ENCODE measurements around the gene CPLX1.

Gene CPLX1

DNA sequence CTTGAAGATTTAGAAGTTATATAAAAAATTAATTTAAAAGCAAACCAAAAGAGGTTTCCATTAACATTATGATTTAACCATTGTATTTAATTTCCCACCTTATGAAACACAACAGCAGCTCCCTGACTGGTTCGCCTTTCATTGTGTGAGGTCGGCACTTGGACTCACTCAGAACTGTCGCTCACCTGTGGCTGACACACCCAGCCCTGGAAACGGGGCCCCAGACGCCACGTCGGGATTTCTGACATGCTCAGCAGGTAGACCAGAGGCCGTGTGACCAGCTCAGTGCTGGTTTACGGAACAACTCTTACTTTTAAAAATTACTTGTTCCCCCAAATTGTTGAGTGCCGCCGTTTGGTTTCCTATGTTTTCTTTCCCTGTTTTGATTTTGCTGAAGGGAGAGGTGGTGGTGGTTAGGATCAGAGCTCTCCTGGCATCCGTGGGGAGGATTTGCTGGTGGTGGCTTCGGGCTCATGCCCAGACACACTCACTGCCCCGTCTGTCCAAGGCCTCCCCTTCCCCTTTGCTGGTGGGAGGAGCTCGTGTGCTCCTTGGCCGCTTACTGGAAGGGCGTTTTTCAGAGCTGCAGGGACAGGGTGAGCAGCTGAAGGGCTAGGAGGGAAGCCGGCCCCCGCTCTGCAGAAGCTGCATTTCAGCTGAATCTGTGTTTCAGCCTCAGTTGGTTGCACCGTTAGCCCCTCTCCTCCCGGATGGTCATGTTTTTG, 59.2 kb downstream of the CPLX1 start:
- no peak overlapping the region for H4K91ac ChIP-seq (ENCODE audit: low read depth, low read length, poor library complexity)
- peaks cover 21 to 48% of the 10 kb centered on the region in 2 donors for H3K9me3 ChIP-seq (replicated peaks in 1 of 2; ENCODE audit: control insufficient read depth in 2 of 2, insufficient read depth in 1 of 2, low read depth in 1 of 2, low read length in 2 of 2)
- H3K27me3 ChIP-seq (ENCODE audit: control insufficient read depth in 3 of 3, insufficient read depth in 3 of 3, low read depth in 1 of 3, low read length in 3 of 3) = no peaks in the 10 kb centered on the region
- peaks cover 67 to 100% of the 10 kb centered on the region in 2 donors for H3K36me3 ChIP-seq (replicated peaks in 1 of 2; ENCODE audit: control insufficient read depth in 2 of 2, insufficient read depth in 2 of 2, low read length in 2 of 2)
- peak overlapping the region; percentile 96 for H3K23ac ChIP-seq (ENCODE audit: low read depth, low read length, poor library complexity)
- no peak overlapping the region for H3K18ac ChIP-seq (ENCODE audit: low read length)
- no peak overlapping the region for H3K4me2 ChIP-seq (ENCODE audit: insufficient read depth, low read length, poor library complexity, severe bottlenecking)
- H2BK12ac ChIP-seq (ENCODE audit: low read length) = no peak overlapping the region
- H3K27ac ChIP-seq (replicated peaks; ENCODE audit: low read length) = no peak overlapping the region
- no peak overlapping the region for H4K8ac ChIP-seq (ENCODE audit: low read depth, low read length)
- H3K79me1 ChIP-seq (ENCODE audit: low read depth, low read length) = peaks cover 4% of the 10 kb centered on the region
- H2AK5ac ChIP-seq (ENCODE audit: low read depth, low read length) = no peak overlapping the region
- H3K4me1 ChIP-seq (ENCODE audit: control insufficient read depth in 2 of 2, insufficient read depth in 1 of 2, low read depth in 1 of 2, low read length in 2 of 2) = peaks cover 0 to 2% of the 10 kb centered on the region in 2 donors
- H3K4ac ChIP-seq (ENCODE audit: low read length) = no peak overlapping the region
- H3K14ac ChIP-seq (ENCODE audit: low read length) = no peak overlapping the region
- no peak overlapping the region for H2BK15ac ChIP-seq (ENCODE audit: low read length)
- DNase-seq (ENCODE audit: low spot score) = no peak
- H2BK5ac ChIP-seq (ENCODE audit: low read length) = no peak overlapping the region
- H2AFZ ChIP-seq (ENCODE audit: low read length) = no peak overlapping the region
- no CpG with 5 or more reads among the region's 21 CpGs for WGBS, 2 donors (ENCODE audit: extremely low coverage in 2 of 2, insufficient read length in 2 of 2, insufficient replicate concordance in 1 of 2)
- no peak overlapping the region for H2BK120ac ChIP-seq (ENCODE audit: low read depth, low read length)
- H3K4me3 ChIP-seq (ENCODE audit: low read length in 2 of 2) = no peak overlapping the region
- no peak overlapping the region for H3K9ac ChIP-seq (ENCODE audit: low read depth, low read length, poor library complexity)

- H3K4me1 ChIP-seq (ENCODE audit: control insufficient read depth in 2 of 2, insufficient read depth in 1 of 2, low read depth in 1 of 2, low read length in 2 of 2) = peaks cover 0 to 2% of the 10 kb centered on the region in 2 donors
- no peaks in the 10 kb centered on the region for H3K27me3 ChIP-seq (ENCODE audit: control insufficient read depth in 3 of 3, insufficient read depth in 3 of 3, low read depth in 1 of 3, low read length in 3 of 3)
- no peak overlapping the region for H3K4me2 ChIP-seq (ENCODE audit: insufficient read depth, low read length, poor library complexity, severe bottlenecking)
- H3K4me3 ChIP-seq (ENCODE audit: low read length in 2 of 2) = no peak overlapping the region
- H4K8ac ChIP-seq (ENCODE audit: low read depth, low read length) = no peak overlapping the region
- H3K9ac ChIP-seq (ENCODE audit: low read depth, low read length, poor library complexity) = no peak overlapping the region
- no peak overlapping the region for H2BK120ac ChIP-seq (ENCODE audit: low read depth, low read length)
- no peak overlapping the region for H3K23ac ChIP-seq (ENCODE audit: low read depth, low read length, poor library complexity)
- no peak overlapping the region for H2BK15ac ChIP-seq (ENCODE audit: low read length)
- H2AFZ ChIP-seq (ENCODE audit: low read length) = no peak overlapping the region
- H3K36me3 ChIP-seq (replicated peaks in 1 of 2; ENCODE audit: control insufficient read depth in 2 of 2, insufficient read depth in 2 of 2, low read length in 2 of 2) = peaks cover 67 to 100% of the 10 kb centered on the region in 2 donors
- H3K9me3 ChIP-seq (replicated peaks in 1 of 2; ENCODE audit: control insufficient read depth in 2 of 2, insufficient read depth in 1 of 2, low read depth in 1 of 2, low read length in 2 of 2) = peaks cover 21 to 50% of the 10 kb centered on the region in 2 donors
- no peak overlapping the region for H2BK12ac ChIP-seq (ENCODE audit: low read length)
- H3K79me1 ChIP-seq (ENCODE audit: low read depth, low read length) = peaks cover 3% of the 10 kb centered on the region
- no CpG with 5 or more reads among the region's 7 CpGs for WGBS, 2 donors (ENCODE audit: extremely low coverage in 2 of 2, insufficient read length in 2 of 2, insufficient replicate concordance in 1 of 2)
- no peak for DNase-seq (ENCODE audit: low spot score)
- no peak overlapping the region for H2AK5ac ChIP-seq (ENCODE audit: low read depth, low read length)
- no peak overlapping the region for H4K91ac ChIP-seq (ENCODE audit: low read depth, low read length, poor library complexity)
- no peak overlapping the region for H3K27ac ChIP-seq (replicated peaks; ENCODE audit: low read length)
- no peak overlapping the region for H2BK5ac ChIP-seq (ENCODE audit: low read length)
- H3K18ac ChIP-seq (ENCODE audit: low read length) = no peak overlapping the region
- no peak overlapping the region for H3K4ac ChIP-seq (ENCODE audit: low read length)
- H3K14ac ChIP-seq (ENCODE audit: low read length) = no peak overlapping the region
Observed at GRCh38 chr4:766152-766515, 59.8 kb downstream of the CPLX1 start.

- no peak overlapping the region for H2BK5ac ChIP-seq (ENCODE audit: low read length)
- peaks cover 3% of the 10 kb centered on the region for H3K79me1 ChIP-seq (ENCODE audit: low read depth, low read length)
- no peak overlapping the region for H4K8ac ChIP-seq (ENCODE audit: low read depth, low read length)
- H3K18ac ChIP-seq (ENCODE audit: low read length) = no peak overlapping the region
- H3K23ac ChIP-seq (ENCODE audit: low read depth, low read length, poor library complexity) = peak overlapping the region; percentile 75
- H3K27me3 ChIP-seq (ENCODE audit: control insufficient read depth in 3 of 3, insufficient read depth in 3 of 3, low read depth in 1 of 3, low read length in 3 of 3) = no peaks in the 10 kb centered on the region
- WGBS, 2 donors (ENCODE audit: extremely low coverage in 2 of 2, insufficient read length in 2 of 2, insufficient replicate concordance in 1 of 2) = no CpG with 5 or more reads among the region's 16 CpGs
- H3K4me2 ChIP-seq (ENCODE audit: insufficient read depth, low read length, poor library complexity, severe bottlenecking) = no peak overlapping the region
- peaks cover 29 to 58% of the 10 kb centered on the region in 2 donors for H3K9me3 ChIP-seq (replicated peaks in 1 of 2; ENCODE audit: control insufficient read depth in 2 of 2, insufficient read depth in 1 of 2, low read depth in 1 of 2, low read length in 2 of 2)
- H2BK15ac ChIP-seq (ENCODE audit: low read length) = no peak overlapping the region
- H3K36me3 ChIP-seq (replicated peaks in 1 of 2; ENCODE audit: control insufficient read depth in 2 of 2, insufficient read depth in 2 of 2, low read length in 2 of 2) = peaks cover 71 to 98% of the 10 kb centered on the region in 2 donors
- H3K4ac ChIP-seq (ENCODE audit: low read length) = no peak overlapping the region
- H2BK12ac ChIP-seq (ENCODE audit: low read length) = no peak overlapping the region
- H2AK5ac ChIP-seq (ENCODE audit: low read depth, low read length) = no peak overlapping the region
- no peak overlapping the region for H4K91ac ChIP-seq (ENCODE audit: low read depth, low read length, poor library complexity)
- H2BK120ac ChIP-seq (ENCODE audit: low read depth, low read length) = peak overlapping the region; percentile 4
- no peak overlapping the region for H3K4me3 ChIP-seq (ENCODE audit: low read length in 2 of 2)
- no peak overlapping the region for H3K27ac ChIP-seq (replicated peaks; ENCODE audit: low read length)
- no peak overlapping the region for H3K9ac ChIP-seq (ENCODE audit: low read depth, low read length, poor library complexity)
- no peak overlapping the region for H3K14ac ChIP-seq (ENCODE audit: low read length)
- peaks cover 0 to 1% of the 10 kb centered on the region in 2 donors for H3K4me1 ChIP-seq (ENCODE audit: control insufficient read depth in 2 of 2, insufficient read depth in 1 of 2, low read depth in 1 of 2, low read length in 2 of 2)
- no peak for DNase-seq (ENCODE audit: low spot score)
- H2AFZ ChIP-seq (ENCODE audit: low read length) = no peak overlapping the region
Observed at GRCh38 chr4:764405-765169, 61.3 kb downstream of the CPLX1 start.

- H3K4me3 ChIP-seq (ENCODE audit: low read length in 2 of 2) = no peak overlapping the region
- DNase-seq (ENCODE audit: low spot score) = no peak
- peak overlapping the region; percentile 81 for H3K23ac ChIP-seq (ENCODE audit: low read depth, low read length, poor library complexity)
- H3K14ac ChIP-seq (ENCODE audit: low read length) = no peak overlapping the region
- H3K4me1 ChIP-seq (ENCODE audit: control insufficient read depth in 2 of 2, insufficient read depth in 1 of 2, low read depth in 1 of 2, low read length in 2 of 2) = no peaks in the 10 kb centered on the region
- no peak overlapping the region for H2AK5ac ChIP-seq (ENCODE audit: low read depth, low read length)
- peaks cover 3% of the 10 kb centered on the region for H3K79me1 ChIP-seq (ENCODE audit: low read depth, low read length)
- H3K27me3 ChIP-seq (ENCODE audit: control insufficient read depth in 3 of 3, insufficient read depth in 3 of 3, low read depth in 1 of 3, low read length in 3 of 3) = no peaks in the 10 kb centered on the region
- peaks cover 66 to 91% of the 10 kb centered on the region in 2 donors for H3K36me3 ChIP-seq (replicated peaks in 1 of 2; ENCODE audit: control insufficient read depth in 2 of 2, insufficient read depth in 2 of 2, low read length in 2 of 2)
- no peak overlapping the region for H3K18ac ChIP-seq (ENCODE audit: low read length)
- H2BK15ac ChIP-seq (ENCODE audit: low read length) = no peak overlapping the region
- H3K4ac ChIP-seq (ENCODE audit: low read length) = no peak overlapping the region
- H2BK12ac ChIP-seq (ENCODE audit: low read length) = no peak overlapping the region
- H3K9me3 ChIP-seq (replicated peaks in 1 of 2; ENCODE audit: control insufficient read depth in 2 of 2, insufficient read depth in 1 of 2, low read depth in 1 of 2, low read length in 2 of 2) = peaks cover 26 to 54% of the 10 kb centered on the region in 2 donors
- no CpG with 5 or more reads among the region's 11 CpGs for WGBS, 2 donors (ENCODE audit: extremely low coverage in 2 of 2, insufficient read length in 2 of 2, insufficient replicate concordance in 1 of 2)
- H4K8ac ChIP-seq (ENCODE audit: low read depth, low read length) = no peak overlapping the region
- H2BK120ac ChIP-seq (ENCODE audit: low read depth, low read length) = peak overlapping the region; percentile 4
- H3K9ac ChIP-seq (ENCODE audit: low read depth, low read length, poor library complexity) = no peak overlapping the region
- H2AFZ ChIP-seq (ENCODE audit: low read length) = no peak overlapping the region
- H2BK5ac ChIP-seq (ENCODE audit: low read length) = no peak overlapping the region
- H3K27ac ChIP-seq (replicated peaks; ENCODE audit: low read length) = no peak overlapping the region
- H3K4me2 ChIP-seq (ENCODE audit: insufficient read depth, low read length, poor library complexity, severe bottlenecking) = no peak overlapping the region
- no peak overlapping the region for H4K91ac ChIP-seq (ENCODE audit: low read depth, low read length, poor library complexity)
Observed at GRCh38 chr4:763922-764321, 62.0 kb downstream of the CPLX1 start.

Measured in neuronal stem cell (in vitro differentiated cells).